Jurkat, Clone E6-1 (cell line): Measurements from ENCODE around the gene MIA.
"Not testable (repeated sequence)": the region's sequence is repeated elsewhere in the genome, so short reads cannot be mapped to it uniquely, and the experiment has no call there.

ENCODE experiments used
- DNase-seq: peaks from one replicate; pipeline ENCODE4 v3.0.0-alpha.2; 2011; ENCODE audit warnings: low read depth, low spot score
- H3K4me3 ChIP-seq: 2 replicates; pipeline ENCODE4 v1.5.1; 2011; ENCODE audit warnings: mild to moderate bottlenecking, low read length, control low read depth, moderate library complexity

The MIA gene

DNA sequence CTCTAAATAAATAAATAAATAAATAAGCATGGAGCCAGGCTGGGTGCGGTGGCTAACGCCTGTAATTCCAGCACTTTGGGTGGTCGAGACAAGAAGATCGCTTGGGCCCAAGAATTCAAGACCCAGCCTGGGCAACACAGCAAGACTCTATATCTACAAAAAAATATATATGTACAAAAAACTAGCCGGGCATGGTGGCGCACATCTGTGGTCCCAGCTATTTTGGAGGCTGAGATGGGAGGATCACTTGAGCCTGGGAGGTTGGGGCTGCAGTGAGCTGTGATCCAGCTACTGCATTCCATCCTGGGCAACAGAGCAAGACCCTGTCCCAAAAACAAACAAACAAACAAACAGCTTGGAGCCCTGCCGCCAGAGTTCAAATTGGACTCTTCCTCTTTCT lies 27.8 kb upstream of the MIA start:
- no peak overlapping the region for H3K4me3 ChIP-seq
- no peak for DNase-seq

DNA sequence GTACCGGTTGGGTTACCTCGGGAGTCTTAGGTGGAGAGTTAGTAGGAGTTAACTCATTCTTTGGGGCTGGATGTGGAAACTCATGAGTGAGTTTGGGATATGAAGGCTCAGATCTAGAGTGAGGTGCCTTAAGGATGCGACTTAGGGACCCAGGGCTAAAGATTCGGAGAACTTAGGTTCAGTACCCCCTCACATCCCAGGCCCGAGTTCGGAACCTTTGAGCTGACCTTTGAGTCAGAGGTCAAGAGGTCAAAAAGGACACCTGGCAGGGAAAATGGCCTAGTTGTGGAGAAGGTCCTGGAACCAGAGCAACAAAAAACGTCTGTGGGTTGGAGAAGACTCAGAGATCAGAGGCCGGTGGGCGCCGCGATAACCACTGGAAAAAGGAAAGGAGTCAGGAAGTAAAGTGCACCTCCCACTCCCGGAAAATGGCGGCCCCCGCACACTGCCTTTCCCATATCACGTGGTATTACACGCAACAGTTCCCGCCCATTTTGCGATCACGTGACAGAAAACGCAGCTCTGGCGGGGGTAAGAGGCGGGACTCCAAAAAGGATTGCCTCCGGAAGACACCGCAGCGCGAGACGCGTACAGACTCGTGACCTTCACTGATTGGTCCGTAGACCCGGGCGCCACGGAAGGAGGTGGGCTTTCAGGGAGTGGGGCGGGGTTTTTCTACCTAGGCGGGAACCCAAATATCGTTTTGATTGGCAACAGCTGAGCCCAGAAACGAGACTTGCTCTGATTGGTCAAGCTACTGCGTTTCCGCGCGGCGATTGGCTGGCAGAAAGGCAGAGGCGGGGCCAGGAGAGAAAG lies 25.1 kb upstream of the MIA start, which contains the start of gene ACTMAP:
ACTMAP (minus strand) TSS at position 420 of the 816 bp plus-strand sequence. CDS start 674 bp downstream, outside the sequence.
- peak; percentile 100 for DNase-seq
- peak within 1 kb of the TSS; percentile 85 for H3K4me3 ChIP-seq

DNA sequence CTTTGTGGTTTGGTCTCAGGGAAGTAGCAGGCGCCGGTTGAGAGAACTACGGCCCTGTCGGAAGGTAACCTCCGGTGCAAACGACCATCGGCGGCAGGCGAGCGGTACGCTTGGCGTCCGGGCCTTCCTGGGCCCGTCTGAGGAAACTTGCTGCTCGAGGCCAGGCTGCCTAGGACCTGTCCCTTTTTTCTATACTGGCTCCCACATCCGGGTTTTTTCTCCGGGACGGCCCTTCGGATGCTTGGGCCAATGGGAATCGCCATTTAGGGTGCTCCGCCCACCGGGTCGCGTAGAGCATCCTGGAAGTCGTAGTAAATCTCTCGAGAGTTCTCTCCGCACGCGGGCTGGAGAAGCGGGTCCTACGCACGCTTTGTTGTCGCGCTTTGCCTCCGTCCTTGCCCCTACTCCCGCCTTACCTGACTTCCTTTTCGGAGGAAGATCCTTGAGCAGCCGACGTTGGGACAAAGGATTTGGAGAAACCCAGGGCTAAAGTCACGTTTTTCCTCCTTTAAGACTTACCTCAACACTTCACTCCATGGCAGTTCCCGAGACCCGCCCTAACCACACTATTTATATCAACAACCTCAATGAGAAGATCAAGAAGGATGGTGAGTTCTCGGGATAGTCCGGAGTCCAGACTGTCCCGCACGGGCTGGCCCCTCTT lies 24.3 kb upstream of the MIA start, which contains the start of gene SNRPA:
SNRPA (plus strand) TSS at position 330 of the 664 bp plus-strand sequence; CDS start at position 536, 206 bp downstream.
- peak; percentile 98 for DNase-seq
- peak within 1 kb of the TSS; percentile 85 for H3K4me3 ChIP-seq

DNA sequence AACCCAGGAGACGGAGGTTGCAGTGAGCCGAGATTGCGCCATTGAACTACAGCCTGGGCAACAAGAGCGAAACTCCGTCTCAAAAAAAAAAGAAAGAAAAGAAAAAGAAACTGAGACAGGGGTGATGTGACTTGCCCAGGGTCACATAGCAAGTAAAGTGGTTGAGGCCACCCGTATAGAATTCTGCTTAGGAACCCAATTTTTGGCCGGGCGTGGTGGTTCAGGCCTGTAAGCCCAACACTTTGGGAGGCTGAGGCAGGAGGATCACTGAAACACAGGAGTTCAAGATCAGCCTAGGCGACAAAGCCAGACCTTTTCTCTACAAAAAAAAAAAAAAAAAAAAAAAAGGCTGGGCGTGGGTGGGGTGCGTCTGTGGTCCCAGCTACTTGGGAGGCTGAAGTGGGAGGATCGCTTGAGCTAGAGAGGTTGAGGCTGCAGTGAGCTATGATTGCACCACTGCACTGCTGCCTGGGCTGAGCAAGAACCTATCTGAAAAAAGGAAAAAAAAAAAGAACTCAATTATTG lies 23.0 kb upstream of the MIA start:
- peak overlapping the region; percentile 85 for H3K4me3 ChIP-seq
- no peak for DNase-seq

DNA sequence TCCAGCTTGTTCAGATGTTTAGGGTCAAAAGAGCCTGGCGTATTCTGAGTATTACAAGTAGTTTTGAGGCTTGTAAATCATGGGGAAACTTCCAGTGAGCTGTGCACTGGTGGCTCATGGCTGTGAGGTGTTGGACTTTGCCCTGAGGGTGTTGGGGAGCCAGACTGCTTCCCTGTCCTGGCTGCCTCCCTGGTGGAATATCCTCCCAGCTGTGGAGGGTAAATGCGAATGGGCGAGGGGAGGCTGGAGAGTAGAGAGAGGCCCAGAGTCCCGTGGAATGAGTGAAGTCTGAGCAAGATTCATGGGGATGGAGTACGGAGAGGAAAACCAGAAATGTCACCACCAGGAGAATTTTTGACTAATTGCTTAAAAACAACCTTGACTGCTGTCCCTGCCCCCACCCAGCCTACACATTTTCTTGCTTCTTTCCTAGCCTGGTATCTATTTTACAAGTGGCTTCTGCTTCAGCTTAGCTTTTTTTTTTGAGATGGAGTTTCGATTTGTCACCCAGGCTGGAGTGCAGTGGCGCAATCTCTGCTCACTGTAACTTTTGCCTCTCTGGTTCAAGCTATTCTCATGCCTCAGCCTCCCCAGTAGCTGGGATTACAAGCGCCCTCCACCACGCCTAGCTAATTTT lies 20.6 kb upstream of the MIA start:
- no peak overlapping the region for H3K4me3 ChIP-seq
- DNase-seq: no peak

DNA sequence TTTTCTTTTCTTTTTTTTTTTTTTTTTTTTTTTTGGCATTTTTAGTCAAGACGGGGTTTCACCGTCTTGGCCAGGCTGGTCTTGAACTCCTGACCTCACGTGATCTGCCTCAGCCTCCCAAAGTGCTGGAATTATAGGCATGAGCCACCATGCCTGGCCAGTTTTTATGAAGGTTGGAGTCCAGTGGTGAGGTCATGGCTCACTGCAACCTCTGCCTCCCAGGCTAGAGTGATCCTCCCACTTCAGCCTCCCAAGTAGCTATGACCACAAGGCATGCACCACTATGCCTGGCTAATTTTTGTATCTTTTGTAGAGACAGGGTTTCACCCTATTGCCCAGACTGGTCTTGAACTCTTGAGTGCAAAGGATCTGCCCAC lies 20.1 kb upstream of the MIA start:
- no peak for DNase-seq
- H3K4me3 ChIP-seq: no peak overlapping the region

DNA sequence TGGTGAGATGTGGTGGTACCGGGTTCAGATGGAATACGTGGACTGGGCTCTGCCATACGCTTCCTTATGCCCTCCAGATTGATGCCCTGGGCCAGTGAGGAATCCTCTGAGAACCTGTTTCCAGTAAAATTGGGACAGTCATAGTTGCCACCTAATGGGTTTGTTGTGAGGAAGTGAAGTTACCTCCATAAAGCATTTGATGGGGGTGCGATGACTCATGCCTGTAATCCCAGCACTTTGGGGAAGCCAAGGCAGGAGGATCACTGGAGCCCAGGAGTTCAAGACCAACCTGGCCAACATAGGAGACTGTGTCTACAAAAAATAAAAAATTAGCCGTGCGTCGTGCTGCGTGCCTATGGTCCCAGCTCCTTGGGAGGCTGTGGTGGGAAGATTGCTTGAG lies 19.5 kb upstream of the MIA start:
- H3K4me3 ChIP-seq: no peak overlapping the region
- no peak for DNase-seq

DNA sequence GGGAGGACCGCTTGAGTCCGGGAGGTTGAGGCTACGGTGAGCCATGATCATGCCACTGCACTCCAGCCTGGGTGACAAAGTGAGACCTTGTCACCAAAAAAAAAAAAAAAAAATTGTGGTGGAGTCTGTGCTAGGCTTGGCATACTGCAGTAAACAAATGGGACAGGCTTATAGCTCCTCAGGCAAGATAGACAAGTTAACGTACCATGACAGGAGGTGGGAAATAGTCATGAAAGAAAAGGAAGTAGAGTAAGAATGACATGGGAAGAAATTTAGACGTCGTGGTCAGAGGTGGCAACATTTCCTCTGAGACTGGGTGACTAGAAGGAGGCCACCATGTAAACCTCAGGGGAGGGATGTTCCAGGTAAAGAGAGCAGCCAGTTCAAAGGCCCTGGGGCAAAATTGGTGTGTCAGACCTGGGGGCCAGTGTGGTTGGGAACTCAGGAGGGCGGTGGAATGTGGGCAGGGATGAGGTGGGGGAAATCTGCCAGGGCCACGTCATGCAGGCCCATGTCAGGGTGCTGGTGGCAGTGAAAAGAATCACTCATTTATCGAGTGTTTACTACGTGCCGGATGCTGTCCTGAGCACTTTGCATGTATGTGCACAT lies 18.7 kb upstream of the MIA start:
- DNase-seq: no peak
- no peak overlapping the region for H3K4me3 ChIP-seq

DNA sequence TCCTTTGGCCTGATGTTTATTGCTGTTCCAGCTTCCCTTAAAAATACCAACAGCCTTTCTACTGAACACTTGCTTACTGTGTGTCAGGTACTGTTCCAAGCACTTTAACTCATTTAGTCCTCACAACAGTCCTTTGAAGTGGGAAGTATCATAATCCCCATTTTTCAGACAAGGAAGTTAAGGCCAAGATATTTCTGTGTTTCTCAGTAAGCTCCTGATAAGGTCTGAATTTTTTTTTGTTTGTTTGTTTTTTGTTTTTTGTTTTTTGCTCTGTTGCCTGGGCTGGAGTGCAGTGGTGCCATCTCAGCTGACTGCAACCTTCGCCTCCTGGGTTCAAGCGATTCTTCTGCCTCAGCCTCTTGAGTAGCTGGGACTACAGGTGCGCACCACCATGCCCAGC lies 16.8 kb upstream of the MIA start:
- no peak overlapping the region for H3K4me3 ChIP-seq
- no peak for DNase-seq

DNA sequence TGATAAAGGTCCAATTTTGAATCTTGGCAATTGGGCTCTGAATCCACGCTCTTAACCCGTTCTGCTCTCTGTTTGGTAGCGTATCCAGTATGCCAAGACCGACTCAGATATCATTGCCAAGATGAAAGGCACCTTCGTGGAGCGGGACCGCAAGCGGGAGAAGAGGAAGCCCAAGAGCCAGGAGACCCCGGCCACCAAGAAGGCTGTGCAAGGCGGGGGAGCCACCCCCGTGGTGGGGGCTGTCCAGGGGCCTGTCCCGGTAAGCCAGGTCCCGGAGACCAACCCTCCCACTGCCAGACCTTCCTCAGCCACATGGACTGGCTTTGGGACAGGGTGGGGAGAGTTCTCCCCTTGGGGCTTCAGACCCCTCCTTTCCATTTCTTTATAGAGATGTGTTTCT lies 16.0 kb upstream of the MIA start:
- H3K4me3 ChIP-seq: no peak overlapping the region
- no peak for DNase-seq

DNA sequence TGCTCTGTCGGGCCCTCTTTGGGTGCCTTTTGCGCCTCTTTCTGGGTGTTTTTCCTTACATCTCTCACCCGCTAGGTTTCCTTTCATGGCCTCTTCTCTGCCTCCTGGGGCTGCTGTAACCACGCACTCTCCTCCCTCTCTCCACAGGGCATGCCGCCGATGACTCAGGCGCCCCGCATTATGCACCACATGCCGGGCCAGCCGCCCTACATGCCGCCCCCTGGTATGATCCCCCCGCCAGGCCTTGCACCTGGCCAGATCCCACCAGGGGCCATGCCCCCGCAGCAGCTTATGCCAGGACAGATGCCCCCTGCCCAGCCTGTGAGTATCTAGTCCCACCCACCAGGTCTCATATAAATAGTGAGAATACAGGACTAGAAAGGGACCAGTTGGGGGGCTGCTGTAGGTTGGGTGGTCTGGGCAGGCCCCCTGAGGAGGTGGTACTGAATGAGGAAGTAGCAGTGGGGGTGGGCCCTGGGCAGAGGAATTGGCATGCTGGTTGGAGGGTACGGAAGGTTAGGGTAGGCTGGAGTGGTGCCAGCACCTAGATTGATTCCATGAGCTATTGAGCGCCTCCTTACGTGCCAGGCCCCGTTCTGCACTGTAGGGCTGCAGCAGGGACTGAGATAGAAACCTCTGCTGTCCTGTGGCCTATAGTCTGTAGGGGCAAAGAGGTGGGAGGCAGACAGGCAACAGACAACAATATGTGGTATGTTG lies 12.4 kb upstream of the MIA start:
- DNase-seq: no peak

DNA sequence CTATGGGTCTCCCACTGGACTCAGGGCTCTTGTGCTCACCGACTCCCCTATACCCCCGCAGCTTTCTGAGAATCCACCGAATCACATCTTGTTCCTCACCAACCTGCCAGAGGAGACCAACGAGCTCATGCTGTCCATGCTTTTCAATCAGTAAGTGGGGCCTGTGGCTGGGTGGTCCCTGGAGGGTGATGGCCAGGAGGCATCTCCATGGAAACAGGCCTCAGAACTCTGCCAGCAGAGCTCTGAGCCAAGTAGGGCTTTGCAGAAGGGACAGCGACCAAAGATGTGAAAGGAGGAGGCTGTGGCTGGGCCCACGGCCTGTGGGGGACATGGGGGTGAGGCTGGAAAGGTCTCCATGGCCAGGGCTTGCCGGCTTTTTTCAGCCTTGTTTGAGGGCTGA lies 11.8 kb upstream of the MIA start:
- no peak for DNase-seq

More for the DNA sequence above, 12.4 kb upstream of the MIA start:
- H3K4me3 ChIP-seq: no peak overlapping the region

DNA sequence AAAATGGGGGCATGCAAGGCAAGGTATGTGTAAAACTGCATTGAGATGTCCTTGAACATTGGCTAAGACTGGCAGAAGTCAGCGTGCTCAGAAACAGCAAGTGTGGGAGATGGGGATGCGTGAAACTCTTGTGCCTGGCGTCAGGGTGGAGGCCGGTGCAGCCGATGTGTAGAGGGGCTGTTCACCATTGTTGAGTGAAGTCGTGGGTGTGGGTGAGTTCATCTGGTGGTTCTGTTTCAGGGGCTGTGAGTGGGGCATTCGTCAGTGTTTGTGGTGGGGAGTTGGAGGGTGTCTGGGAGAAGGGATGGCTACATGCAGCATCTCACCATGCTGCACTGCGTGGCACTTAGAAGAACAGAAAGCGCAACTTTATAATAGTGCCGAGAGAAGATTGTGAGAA lies 11.4 kb upstream of the MIA start:
- no peak for DNase-seq
- no peak overlapping the region for H3K4me3 ChIP-seq

More for the DNA sequence above, 11.8 kb upstream of the MIA start:
- no peak overlapping the region for H3K4me3 ChIP-seq

DNA sequence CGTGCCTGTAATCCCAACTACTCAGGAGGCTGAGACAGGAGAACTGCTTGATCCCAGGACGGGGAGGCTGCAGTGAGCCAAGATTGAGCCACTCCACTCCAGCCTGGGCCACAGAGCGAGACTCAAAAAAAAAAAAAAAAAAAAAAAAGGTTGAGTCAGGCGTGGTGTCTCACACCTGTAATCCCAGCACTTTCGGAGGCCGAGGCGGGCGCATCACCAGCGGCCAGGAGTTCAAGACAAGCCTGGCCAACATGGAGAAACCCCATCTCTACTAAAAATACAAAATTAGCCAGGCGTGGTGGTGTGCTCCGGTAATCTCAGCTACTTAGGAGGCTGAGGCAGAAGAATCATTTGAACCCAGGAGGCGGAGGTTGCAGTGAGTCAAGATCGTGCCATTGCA lies 8.9 kb upstream of the MIA start:
- H3K4me3 ChIP-seq, DNase-seq: not testable (repeated sequence)

DNA sequence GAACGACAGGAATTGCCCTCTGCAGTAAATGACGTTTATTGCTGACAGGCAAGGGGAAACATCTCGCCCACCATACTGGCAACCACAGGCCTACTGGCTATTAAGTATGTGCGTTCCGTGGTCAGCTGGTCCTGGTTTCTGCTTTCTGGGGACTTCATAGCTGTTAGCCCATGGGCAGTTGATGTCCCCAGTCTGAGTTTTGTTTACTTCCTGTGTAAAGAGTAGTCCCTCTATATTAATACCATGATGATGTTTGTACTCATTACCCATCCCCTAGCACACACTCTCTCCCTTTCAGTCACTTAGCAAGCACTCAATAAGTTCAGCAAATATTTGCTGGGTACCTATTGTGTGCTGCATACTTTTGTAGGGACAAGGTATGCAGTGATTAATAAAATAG lies 6.5 kb upstream of the MIA start:
- DNase-seq: no peak
- no peak overlapping the region for H3K4me3 ChIP-seq

DNA sequence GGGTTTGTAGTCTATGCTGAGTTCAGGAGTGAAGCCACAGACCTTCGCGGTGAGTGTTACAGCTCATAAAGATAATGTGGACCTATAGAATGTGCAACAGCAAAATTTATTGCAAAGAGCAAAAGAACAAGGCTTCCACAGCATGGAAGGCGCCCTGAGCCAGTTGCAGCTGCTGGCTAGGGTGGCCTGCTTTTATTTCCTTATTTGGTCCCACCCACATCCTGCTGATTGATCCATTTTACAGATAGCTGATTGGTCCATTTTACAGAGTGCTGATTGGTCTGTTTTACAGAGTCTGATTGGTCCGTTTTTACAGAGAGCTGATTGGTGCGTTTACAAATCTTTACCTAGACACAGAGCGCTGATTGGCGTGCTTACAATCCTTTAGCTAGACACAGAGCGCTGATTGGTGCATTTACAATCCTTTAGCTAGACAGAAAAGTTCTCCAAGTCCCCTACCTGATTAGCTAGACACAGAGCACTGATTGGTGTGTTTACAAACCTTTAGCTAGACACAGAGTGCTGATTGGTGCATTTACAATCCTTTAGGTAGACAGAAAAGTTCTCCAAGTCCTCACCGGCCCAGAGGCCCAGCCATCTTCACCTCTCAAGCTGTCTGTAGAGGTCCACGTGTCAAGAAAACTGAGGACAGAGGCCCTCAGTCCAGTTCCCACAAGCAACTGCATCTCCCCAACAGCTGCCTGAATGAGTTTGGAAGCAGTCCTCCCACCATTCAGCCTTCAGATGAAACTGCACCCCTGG lies 4.0 kb upstream of the MIA start:
- peak; percentile 52 for DNase-seq

DNA sequence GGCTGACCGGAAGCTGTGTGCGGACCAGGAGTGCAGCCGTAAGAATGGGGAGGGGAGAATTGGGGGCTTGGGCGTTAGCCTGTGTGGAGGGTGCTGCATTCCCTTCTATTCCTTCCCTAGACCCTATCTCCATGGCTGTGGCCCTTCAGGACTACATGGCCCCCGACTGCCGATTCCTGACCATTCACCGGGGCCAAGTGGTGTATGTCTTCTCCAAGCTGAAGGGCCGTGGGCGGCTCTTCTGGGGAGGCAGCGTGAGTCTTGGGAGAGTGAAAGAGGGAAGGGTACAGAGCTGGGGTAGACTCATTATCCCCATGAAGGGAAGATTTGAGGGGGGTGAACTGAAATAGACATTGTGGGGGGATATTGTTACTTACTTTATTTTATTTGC lies 306 bp downstream of the MIA start:
- no peak for DNase-seq
- H3K4me3 ChIP-seq: no peak overlapping the region

More for the DNA sequence above, 4.0 kb upstream of the MIA start:
- H3K4me3 ChIP-seq: not testable (repeated sequence)

DNA sequence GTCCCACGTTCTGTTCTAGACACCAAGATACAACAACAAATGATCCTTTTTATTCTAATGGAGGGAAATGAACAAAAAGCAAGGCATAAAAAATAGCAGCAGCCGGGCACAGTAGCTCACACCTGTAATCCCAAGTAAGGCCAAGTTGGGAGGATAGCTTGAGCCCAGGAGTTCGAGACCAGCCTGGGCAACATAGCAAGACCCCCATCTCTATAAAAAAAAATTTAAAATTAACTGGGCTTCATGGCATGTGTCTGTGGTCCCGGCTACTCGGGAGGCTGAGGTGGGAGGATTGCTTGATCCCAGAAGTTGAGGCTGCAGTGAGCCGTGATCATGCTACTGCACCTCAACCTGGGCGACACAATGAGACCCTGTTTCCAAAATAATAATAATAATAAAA lies 1.0 kb downstream of the MIA start:
- no peak overlapping the region for H3K4me3 ChIP-seq
- DNase-seq: no peak
